ENCODE results near the gene GABARAPL2. TPM values are rescaled to one million over a fixed set of nuclear protein-coding genes. Genes with fewer than 3 reads are reported as not detected.

GABARAPL2 gene
- polyA plus RNA-seq, 1 donor (not counting 4 experiments of a cell fraction or from before 2014, with no cell fraction given): 95.8 TPM

DNA sequence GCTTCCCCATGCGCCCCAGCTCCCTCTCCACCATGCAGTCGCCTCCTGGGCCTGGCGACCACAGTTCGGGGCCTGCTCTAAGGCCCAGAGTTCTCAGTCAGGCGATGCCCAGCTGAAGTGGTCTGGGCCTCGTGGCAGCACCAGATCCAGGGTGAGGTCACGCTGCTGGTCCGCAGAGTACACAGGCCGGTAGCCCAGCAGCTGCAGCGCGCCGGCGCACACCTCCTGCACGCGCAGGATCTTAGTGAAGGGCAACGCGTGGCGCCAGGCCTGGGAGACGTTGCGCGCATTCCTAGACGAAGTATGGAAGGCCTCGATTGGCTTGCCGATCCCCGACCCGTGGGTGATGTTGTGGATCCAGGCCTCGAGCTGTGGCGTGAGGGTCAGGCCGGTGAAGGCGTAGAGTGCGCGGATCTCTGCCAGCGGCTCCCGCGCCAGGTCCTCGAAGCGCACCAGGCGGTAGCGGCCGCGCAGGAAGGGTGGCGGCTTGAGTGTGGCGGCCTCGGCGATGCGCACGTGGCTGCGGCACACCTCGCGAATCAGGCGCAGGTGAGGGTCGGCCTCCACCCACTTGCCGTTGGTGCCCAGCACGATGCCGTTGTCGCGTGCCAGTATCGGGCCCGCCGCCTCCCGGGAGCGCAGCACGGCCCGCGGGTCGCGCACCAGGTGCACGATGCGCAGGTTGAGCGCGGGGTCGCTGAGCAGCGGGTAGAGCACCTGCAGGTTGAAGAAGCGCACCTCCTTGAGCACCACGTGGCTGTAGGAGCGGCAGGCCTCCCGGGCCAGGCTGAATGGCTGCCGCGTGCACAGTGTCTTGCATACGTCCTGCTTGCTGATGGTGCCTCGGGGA is 36.9 kb upstream of the GABARAPL2 start:
- dilution Hi-C loops (cut with MboI; ENCODE audit: extremely low pct_ligation_motif_present, low sequenced_read_pairs): no loop called here
- no peak overlapping the region for H3K4me2 ChIP-seq (ENCODE audit: control insufficient read depth, extremely low read depth, insufficient read depth, low read depth, low read length)
- no peak overlapping the region for H2AFZ ChIP-seq (ENCODE audit: control insufficient read depth, low read length)
- H3K9me3 ChIP-seq (ENCODE audit: control insufficient read depth, low read depth, low read length): no peaks in the 10 kb centered on the region
- H3K36me3 ChIP-seq (ENCODE audit: control insufficient read depth in 2 of 2, extremely low read depth in 1 of 2, insufficient read depth in 2 of 2, low read length in 2 of 2): no peaks in the 10 kb centered on the region
- no peaks in the 10 kb centered on the region for H3K4me1 ChIP-seq (ENCODE audit: control insufficient read depth, extremely low read depth, insufficient read depth, low read length)
- no peaks in the 10 kb centered on the region for H4K20me1 ChIP-seq (ENCODE audit: control insufficient read depth, extremely low read depth, insufficient read depth, low read length)
- H3K4me3 ChIP-seq (ENCODE audit: control insufficient read depth in 2 of 3, extremely low read depth in 1 of 3, insufficient read depth in 2 of 3, low read depth in 1 of 3, low read length in 3 of 3): no peak overlapping the region
- DNase-seq (ENCODE audit: low read depth, low spot score): no peak
- no peaks in the 10 kb centered on the region for H3K27me3 ChIP-seq (ENCODE audit: control insufficient read depth, extremely low read depth, insufficient read depth, low read length)
- no peaks in the 10 kb centered on the region for H3K79me2 ChIP-seq (ENCODE audit: control insufficient read depth, insufficient read depth, low read length)
- no peak for TF ChIP-seq EZH2 (IDR thresholded peaks at IDR 0.05; ENCODE audit: low read length)
- TF ChIP-seq, protein P1, sequence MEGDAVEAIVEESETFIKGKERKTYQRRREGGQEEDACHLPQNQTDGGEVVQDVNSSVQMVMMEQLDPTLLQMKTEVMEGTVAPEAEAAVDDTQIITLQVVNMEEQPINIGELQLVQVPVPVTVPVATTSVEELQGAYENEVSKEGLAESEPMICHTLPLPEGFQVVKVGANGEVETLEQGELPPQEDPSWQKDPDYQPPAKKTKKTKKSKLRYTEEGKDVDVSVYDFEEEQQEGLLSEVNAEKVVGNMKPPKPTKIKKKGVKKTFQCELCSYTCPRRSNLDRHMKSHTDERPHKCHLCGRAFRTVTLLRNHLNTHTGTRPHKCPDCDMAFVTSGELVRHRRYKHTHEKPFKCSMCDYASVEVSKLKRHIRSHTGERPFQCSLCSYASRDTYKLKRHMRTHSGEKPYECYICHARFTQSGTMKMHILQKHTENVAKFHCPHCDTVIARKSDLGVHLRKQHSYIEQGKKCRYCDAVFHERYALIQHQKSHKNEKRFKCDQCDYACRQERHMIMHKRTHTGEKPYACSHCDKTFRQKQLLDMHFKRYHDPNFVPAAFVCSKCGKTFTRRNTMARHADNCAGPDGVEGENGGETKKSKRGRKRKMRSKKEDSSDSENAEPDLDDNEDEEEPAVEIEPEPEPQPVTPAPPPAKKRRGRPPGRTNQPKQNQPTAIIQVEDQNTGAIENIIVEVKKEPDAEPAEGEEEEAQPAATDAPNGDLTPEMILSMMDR (optimal IDR thresholded peaks at IDR 0.05 in 1 of 3, IDR thresholded peaks at IDR 0.05 in 1 of 3, conservative IDR thresholded peaks at IDR 0.05 in 1 of 3; ENCODE audit: extremely low read depth in 1 of 3, insufficient read depth in 2 of 3, low read length in 3 of 3): no peak
- no peak overlapping the region for H3K27ac ChIP-seq (ENCODE audit: control insufficient read depth, insufficient read depth, low read length)
- no peak overlapping the region for H3K9ac ChIP-seq (ENCODE audit: control insufficient read depth, extremely low read depth, insufficient read depth, low read length)
- H3K9me1 ChIP-seq (ENCODE audit: control insufficient read depth, extremely low read depth, insufficient read depth, low read length): no peaks in the 10 kb centered on the region
- no peak for FAIRE-seq

DNA sequence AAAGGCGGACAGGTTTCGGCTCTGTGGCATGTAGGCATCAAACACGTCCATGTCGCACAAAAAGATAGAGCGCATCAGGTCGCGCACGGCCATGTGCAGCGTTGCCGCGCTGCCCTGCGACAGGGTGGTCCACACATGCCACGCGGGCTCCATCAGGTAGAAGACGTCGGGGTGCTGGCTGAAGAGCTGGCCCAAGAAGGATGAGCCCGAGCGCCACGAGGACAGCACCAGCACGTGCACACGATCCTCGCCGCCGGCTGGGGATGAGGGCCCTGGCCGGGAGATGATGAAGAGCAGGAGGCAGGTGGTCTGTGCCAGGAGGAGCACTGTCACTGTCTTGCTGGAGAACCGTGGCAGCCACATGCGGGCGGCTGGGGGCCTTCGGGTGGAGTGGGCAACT is 36.2 kb upstream of the GABARAPL2 start:
- no peak for FAIRE-seq
- dilution Hi-C loops (cut with MboI; ENCODE audit: extremely low pct_ligation_motif_present, low sequenced_read_pairs): no loop called here

More for the DNA sequence above, 36.2 kb upstream of the GABARAPL2 start:
- TF ChIP-seq EZH2 (IDR thresholded peaks at IDR 0.05; ENCODE audit: low read length): no peak
- TF ChIP-seq, protein P1 (optimal IDR thresholded peaks at IDR 0.05 in 1 of 3, IDR thresholded peaks at IDR 0.05 in 1 of 3, conservative IDR thresholded peaks at IDR 0.05 in 1 of 3; ENCODE audit: extremely low read depth in 1 of 3, insufficient read depth in 2 of 3, low read length in 3 of 3): no peak
- Histone ChIP-seq H3K9me1 (ENCODE audit: control insufficient read depth, extremely low read depth, insufficient read depth, low read length) (no peaks in the 10 kb centered on the region), H3K4me2 (ENCODE audit: control insufficient read depth, extremely low read depth, insufficient read depth, low read depth, low read length) (no peak overlapping the region), H3K4me3 (ENCODE audit: control insufficient read depth in 2 of 3, extremely low read depth in 1 of 3, insufficient read depth in 2 of 3, low read depth in 1 of 3, low read length in 3 of 3) (no peak overlapping the region), H3K36me3 (ENCODE audit: control insufficient read depth in 2 of 2, extremely low read depth in 1 of 2, insufficient read depth in 2 of 2, low read length in 2 of 2) (no peaks in the 10 kb centered on the region), H3K9me3 (ENCODE audit: control insufficient read depth, low read depth, low read length) (no peaks in the 10 kb centered on the region), H2AFZ (ENCODE audit: control insufficient read depth, low read length) (no peak overlapping the region), H4K20me1 (ENCODE audit: control insufficient read depth, extremely low read depth, insufficient read depth, low read length) (no peaks in the 10 kb centered on the region), H3K9ac (ENCODE audit: control insufficient read depth, extremely low read depth, insufficient read depth, low read length) (no peak overlapping the region), H3K27me3 (ENCODE audit: control insufficient read depth, extremely low read depth, insufficient read depth, low read length) (no peaks in the 10 kb centered on the region), H3K27ac (ENCODE audit: control insufficient read depth, insufficient read depth, low read length) (no peak overlapping the region), H3K4me1 (ENCODE audit: control insufficient read depth, extremely low read depth, insufficient read depth, low read length) (no peaks in the 10 kb centered on the region), H3K79me2 (ENCODE audit: control insufficient read depth, insufficient read depth, low read length) (no peaks in the 10 kb centered on the region)
- DNase-seq (ENCODE audit: low read depth, low spot score): no peak

Measured in keratinocyte (primary cell).